GM12872 (cell line): ENCODE data around the gene APOA1.

Experiments
- TF ChIP-seq, protein P1 (sequence below): IDR thresholded peaks from 3 replicates; pipeline ENCODE4 v1.5.1; 2011; ENCODE audit warnings: low read depth, mild to moderate bottlenecking, low read length, moderate library complexity; ENCODE audit not compliant: insufficient read depth

APOA1 gene

DNA sequence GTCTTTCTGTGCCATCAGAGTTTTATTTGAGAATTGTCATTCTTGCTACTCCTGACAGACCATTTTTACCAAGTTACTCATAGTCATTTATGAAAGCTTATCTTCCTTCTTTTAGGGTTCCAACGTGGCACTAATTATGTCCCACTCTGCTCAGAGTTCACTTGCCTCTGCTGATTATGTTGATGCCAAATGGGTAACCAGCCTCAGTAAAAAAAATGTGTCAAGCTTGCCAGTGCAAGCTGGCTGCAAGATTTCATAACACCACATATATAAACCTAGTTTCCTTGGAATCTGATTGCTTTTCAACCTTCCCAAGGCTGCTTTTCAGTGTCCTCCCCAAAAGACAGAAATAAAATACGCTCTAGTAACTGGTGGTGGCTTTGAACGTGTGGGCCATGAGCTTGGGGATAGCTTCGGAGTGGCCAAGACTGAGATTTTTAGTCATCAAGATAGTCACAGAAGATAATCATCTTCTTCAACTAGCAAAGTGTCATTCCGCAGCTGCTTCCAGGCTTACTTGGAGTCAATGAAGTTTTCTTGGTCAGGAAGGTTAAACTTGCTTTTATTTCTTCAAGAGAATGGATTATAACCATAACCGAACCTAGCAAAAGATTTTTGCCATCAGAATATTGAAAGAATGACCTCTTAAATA, 29.5 kb upstream of the APOA1 start:
- TF ChIP-seq, protein P1, sequence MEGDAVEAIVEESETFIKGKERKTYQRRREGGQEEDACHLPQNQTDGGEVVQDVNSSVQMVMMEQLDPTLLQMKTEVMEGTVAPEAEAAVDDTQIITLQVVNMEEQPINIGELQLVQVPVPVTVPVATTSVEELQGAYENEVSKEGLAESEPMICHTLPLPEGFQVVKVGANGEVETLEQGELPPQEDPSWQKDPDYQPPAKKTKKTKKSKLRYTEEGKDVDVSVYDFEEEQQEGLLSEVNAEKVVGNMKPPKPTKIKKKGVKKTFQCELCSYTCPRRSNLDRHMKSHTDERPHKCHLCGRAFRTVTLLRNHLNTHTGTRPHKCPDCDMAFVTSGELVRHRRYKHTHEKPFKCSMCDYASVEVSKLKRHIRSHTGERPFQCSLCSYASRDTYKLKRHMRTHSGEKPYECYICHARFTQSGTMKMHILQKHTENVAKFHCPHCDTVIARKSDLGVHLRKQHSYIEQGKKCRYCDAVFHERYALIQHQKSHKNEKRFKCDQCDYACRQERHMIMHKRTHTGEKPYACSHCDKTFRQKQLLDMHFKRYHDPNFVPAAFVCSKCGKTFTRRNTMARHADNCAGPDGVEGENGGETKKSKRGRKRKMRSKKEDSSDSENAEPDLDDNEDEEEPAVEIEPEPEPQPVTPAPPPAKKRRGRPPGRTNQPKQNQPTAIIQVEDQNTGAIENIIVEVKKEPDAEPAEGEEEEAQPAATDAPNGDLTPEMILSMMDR = no peak

DNA sequence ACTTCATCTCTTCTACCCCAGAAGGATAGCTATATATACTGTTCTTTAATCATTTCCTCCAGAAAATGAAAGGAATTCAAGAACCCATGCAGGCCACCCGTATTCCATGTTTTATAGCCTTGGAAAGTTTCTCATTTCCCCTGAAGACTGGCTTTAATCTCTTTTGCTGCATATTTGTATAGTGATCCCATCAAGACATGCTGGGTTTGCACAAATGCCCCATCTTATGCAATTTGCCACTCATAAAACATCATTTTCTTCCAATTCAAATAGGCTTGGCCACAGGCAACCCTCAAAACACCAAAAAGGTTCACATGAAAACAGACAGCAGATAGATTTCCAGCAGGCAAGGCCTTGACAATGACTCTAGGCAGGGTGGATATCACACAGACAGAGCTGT, 28.3 kb upstream of the APOA1 start:
- TF ChIP-seq, protein P1 = no peak

DNA sequence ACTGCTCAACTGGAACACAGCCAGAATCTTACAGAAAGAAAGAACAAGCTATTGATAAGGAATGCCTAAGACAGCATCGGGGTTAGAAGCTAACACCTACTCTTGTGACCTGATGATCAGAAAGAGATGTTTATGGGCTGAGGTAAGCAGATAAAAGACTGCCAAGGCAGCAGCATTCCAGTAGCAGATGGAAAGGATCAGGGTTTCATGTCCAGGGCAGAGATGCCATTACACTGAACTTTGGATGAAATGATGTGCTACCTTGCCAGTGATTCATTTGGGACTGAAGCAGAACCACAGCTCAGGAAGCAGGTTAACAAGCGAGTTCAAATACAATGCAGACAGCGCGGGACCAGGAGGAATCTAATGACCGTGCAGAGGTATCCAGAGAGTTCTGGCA, 27.1 kb upstream of the APOA1 start:
- TF ChIP-seq, protein P1 = no peak

DNA sequence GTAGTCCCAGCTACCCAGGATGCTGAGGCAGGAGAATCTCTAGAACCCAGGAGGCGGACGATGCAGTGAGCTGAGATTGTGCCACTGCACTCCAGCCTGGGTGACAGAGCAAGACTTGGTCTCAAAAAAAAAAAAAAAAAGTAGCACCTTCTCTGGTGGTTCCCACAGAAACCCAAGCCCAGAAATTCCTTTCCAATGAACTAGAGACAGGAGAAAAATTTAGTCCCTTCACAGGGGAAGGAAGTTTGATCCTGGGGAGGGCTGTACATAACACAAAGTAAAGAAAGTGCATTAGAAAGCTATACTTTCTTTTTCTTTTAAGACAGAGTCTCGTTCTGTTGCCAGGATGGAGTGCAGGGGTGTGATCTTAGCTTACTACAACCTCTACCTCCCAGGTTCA, 25.5 kb upstream of the APOA1 start:
- TF ChIP-seq, protein P1 = no peak

DNA sequence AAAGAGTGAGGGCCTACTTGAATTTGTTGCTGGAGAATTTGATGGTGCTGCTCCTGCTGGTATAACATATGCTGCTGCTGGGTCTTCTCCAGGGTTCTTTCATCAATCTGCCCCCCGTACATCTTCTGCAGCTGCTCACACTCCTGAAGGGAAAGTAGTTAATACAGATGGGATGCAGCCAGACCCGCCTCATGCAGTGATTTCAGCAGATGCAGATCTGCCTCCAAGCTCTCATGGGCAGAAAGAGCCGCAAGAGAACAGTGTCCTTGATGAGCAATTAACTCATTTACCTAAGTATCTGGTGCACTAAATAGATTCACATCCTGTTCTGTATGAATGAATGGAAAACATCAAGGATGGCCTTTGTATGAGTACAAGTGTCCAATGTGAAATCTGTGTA, 24.8 kb upstream of the APOA1 start:
- TF ChIP-seq, protein P1 = no peak

DNA sequence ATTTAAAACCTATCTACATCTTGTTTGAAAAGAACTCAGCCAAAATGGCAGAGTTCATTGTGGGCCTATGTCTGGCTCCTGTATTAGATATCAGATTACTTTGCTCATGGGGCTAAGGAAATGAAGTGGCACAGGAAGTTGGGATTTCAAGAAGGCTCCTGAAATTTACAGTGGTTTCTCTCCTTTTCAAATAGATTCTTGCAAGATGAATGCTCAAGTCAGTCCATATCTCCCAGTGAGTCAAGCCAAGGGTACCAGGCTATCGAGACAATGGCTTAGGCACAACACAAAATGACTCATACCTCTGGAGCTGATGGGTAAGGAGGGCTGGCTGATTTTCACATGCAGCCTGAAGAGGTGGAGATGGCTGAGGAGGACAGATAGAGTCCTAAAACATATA, 24.1 kb upstream of the APOA1 start:
- TF ChIP-seq, protein P1 = no peak

DNA sequence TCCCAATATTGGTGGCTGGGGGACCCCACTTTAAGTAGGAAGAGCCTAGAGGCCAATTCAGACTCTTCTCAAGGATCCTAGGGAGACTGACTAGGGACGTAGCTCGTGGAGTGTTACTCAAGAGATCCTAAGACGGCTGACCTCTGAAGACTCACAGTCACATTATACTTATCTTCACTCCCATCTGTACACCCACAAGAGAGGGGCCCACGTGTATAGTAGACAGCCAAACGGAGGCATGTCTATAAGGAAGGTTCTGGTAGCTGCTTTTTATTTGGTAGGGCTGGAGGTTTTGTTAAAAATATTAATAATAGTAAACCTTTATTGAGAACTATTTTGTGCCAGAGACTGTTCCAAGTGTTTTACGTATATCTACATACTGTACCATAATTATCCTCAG, 22.9 kb upstream of the APOA1 start:
- TF ChIP-seq, protein P1 = no peak

DNA sequence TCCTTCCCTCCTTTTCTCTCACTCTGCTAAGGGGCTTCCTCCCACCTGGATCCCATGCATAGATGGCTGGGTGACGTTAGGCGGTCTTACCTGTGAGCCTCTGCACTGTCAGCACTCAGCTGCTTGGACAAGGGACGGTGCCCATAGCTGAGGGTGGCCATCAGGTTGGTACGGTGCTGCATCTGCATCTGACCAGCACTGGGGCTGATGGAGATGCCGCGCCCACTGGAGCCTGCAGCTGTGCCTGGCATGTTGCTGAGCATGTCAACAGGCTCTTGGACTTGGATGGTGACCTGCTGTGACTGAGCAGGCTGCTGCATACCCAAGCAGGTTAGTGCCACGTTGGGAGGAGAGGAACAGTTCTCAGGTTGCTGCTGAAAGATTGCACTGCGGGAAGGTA, 21.8 kb upstream of the APOA1 start:
- TF ChIP-seq, protein P1 = no peak
